Measurements from ENCODE around the gene SLC16A8. TPM values are rescaled to one million over a fixed set of nuclear protein-coding genes. Genes with fewer than 3 reads are reported as not detected.

The SLC16A8 gene
- total RNA-seq, 2 experiments from 2014 or later, result not detected

- intact Hi-C loops (cut with DNase I, micrococcal nuclease), result no loop called here
- no peaks in the 10 kb centered on the region for H3K9me3 Mint-ChIP-seq
- Histone ChIP-seq H3K4me1 (ENCODE audit: insufficient read depth, low read length) (no peaks in the 10 kb centered on the region), H3K4me3 (ENCODE audit: low read length) (no peak overlapping the region), H3K27ac (ENCODE audit: low read depth in 1 of 2, low read length in 2 of 2) (no peak overlapping the region), H3K9me3 (ENCODE audit: control insufficient read depth in 1 of 2, insufficient read depth in 1 of 2, low read length in 2 of 2) (no peaks in the 10 kb centered on the region), H3K36me3 (ENCODE audit: insufficient read depth, low read length) (peaks cover 37% of the 10 kb centered on the region), H3K27me3 (ENCODE audit: control insufficient read depth in 1 of 2, insufficient read depth in 2 of 2, low read length in 2 of 2) (no peaks in the 10 kb centered on the region)
- no peaks in the 10 kb centered on the region for H3K4me1 Mint-ChIP-seq (ENCODE audit: low read depth)
- DNase-seq, result no peak
- H3K36me3 Mint-ChIP-seq (ENCODE audit: low read depth), result peaks cover 38% of the 10 kb centered on the region
- ChIA-PET CTCF (no interaction called here), POLR2A (no interaction called here)
- H3K27me3 Mint-ChIP-seq, result no peaks in the 10 kb centered on the region
- H3K4me3 Mint-ChIP-seq, result no peak overlapping the region
- no peak for ATAC-seq (ENCODE audit: poor library complexity)
- no peak for TF ChIP-seq CTCF (IDR thresholded peaks at IDR 0.05)
- H3K27ac Mint-ChIP-seq, result no peak overlapping the region
These were observed 45.0 kb upstream of the SLC16A8 start for GRCh38 chr22:38129021-38129420.

- no peaks in the 10 kb centered on the region for H3K4me1 Mint-ChIP-seq (ENCODE audit: low read depth)
- H3K9me3 Mint-ChIP-seq, result no peaks in the 10 kb centered on the region
- H3K36me3 ChIP-seq (ENCODE audit: insufficient read depth, low read length), result peaks cover 29% of the 10 kb centered on the region
- ATAC-seq (ENCODE audit: poor library complexity) (no peak), DNase-seq (no peak)
- intact Hi-C loops (cut with DNase I, micrococcal nuclease), result no loop called here
- no peak overlapping the region for H3K4me3 ChIP-seq (ENCODE audit: low read length)
- no peak overlapping the region for H3K27ac Mint-ChIP-seq
- no peaks in the 10 kb centered on the region for H3K4me1 ChIP-seq (ENCODE audit: insufficient read depth, low read length)
- H3K27me3 Mint-ChIP-seq, result no peaks in the 10 kb centered on the region
- ChIA-PET POLR2A (no interaction called here), CTCF (no interaction called here)
- H3K36me3 Mint-ChIP-seq (ENCODE audit: low read depth), result peaks cover 33% of the 10 kb centered on the region
- H3K9me3 ChIP-seq (ENCODE audit: control insufficient read depth in 1 of 2, insufficient read depth in 1 of 2, low read length in 2 of 2), result no peaks in the 10 kb centered on the region
- no peaks in the 10 kb centered on the region for H3K27me3 ChIP-seq (ENCODE audit: control insufficient read depth in 1 of 2, insufficient read depth in 2 of 2, low read length in 2 of 2)
- H3K27ac ChIP-seq (ENCODE audit: low read depth in 1 of 2, low read length in 2 of 2), result no peak overlapping the region
- no peak overlapping the region for H3K4me3 Mint-ChIP-seq
- no peak for TF ChIP-seq CTCF (IDR thresholded peaks at IDR 0.05)
These were observed 43.9 kb upstream of the SLC16A8 start for GRCh38 chr22:38127869-38128268.

- no peak overlapping the region for H3K27ac Mint-ChIP-seq
- ATAC-seq (ENCODE audit: poor library complexity) (no peak), DNase-seq (no peak)
- H3K9me3 Mint-ChIP-seq, result no peaks in the 10 kb centered on the region
- no peak overlapping the region for H3K4me3 Mint-ChIP-seq
- intact Hi-C loops (cut with DNase I, micrococcal nuclease), result no loop called here
- Histone ChIP-seq H3K27me3 (ENCODE audit: control insufficient read depth in 1 of 2, insufficient read depth in 2 of 2, low read length in 2 of 2) (no peaks in the 10 kb centered on the region), H3K9me3 (ENCODE audit: control insufficient read depth in 1 of 2, insufficient read depth in 1 of 2, low read length in 2 of 2) (no peaks in the 10 kb centered on the region), H3K36me3 (ENCODE audit: insufficient read depth, low read length) (peaks cover 22% of the 10 kb centered on the region), H3K27ac (ENCODE audit: low read depth in 1 of 2, low read length in 2 of 2) (no peak overlapping the region), H3K4me3 (ENCODE audit: low read length) (no peak overlapping the region), H3K4me1 (ENCODE audit: insufficient read depth, low read length) (no peaks in the 10 kb centered on the region)
- TF ChIP-seq CTCF (IDR thresholded peaks at IDR 0.05), result no peak
- H3K36me3 Mint-ChIP-seq (ENCODE audit: low read depth), result peaks cover 29% of the 10 kb centered on the region
- POLR2A ChIA-PET, result no interaction called here
- H3K4me1 Mint-ChIP-seq (ENCODE audit: low read depth), result no peaks in the 10 kb centered on the region
- H3K27me3 Mint-ChIP-seq, result no peaks in the 10 kb centered on the region
- CTCF ChIA-PET, result no interaction called here
These were observed 43.1 kb upstream of the SLC16A8 start for GRCh38 chr22:38126928-38127668.
